Vagina (tissue), 2 donors: ENCODE data around the gene MAD1L1. TPM values are rescaled to one million over a fixed set of nuclear protein-coding genes. Genes with fewer than 3 reads are reported as not detected.
A peak's percentile ranks its signal among the peaks of the same experiment; 100 is the strongest.

Experiments used
- DNase-seq, 2 donors: peaks; one replicate each; pipeline ENCODE4 v3.0.0-alpha.2; 2017; ENCODE audit errors: extremely low spot score in 2 of 2
- H3K27ac ChIP-seq: fragments of 200-600 bp; sonication (generic); one replicate; pipeline ENCODE4 v1.5.1; 2019
- H3K27me3 ChIP-seq: fragments of 200-600 bp; sonication (generic); one replicate; pipeline ENCODE4 v1.5.1; 2019
- H3K36me3 ChIP-seq, 2 donors: fragments of 200-600 bp; sonication (generic); one replicate each; pipeline ENCODE4 v1.5.1; 2017 to 2019
- H3K4me1 ChIP-seq: fragments of 200-600 bp; sonication (generic); one replicate; pipeline ENCODE4 v1.5.1; 2019
- H3K4me3 ChIP-seq, 2 donors: fragments of 200-600 bp; sonication (generic); 1 replicate in 1 of 2; 2 replicates in 1 of 2; pipeline ENCODE4 v1.5.1; 2016 to 2019
- H3K9me3 ChIP-seq: fragments of 200-600 bp; sonication (generic); one replicate; pipeline ENCODE4 v1.5.1; 2019
- POLR2A ChIP-seq, 2 donors: fragments of 450-650 bp; IDR thresholded peaks; one replicate each; pipeline ENCODE4 v1.6.1; 2017; ENCODE audit warnings: antibody characterized with exemption in 2 of 2, mild to moderate bottlenecking in 2 of 2, moderate library complexity in 2 of 2
- POLR2AphosphoS5 ChIP-seq, 2 donors: sonication (generic); formaldehyde crosslinking; IDR thresholded peaks; one replicate each; pipeline ENCODE4 v1.9.0; 2017; ENCODE audit warnings: antibody characterized with exemption in 2 of 2, mild to moderate bottlenecking in 2 of 2, low read depth in 1 of 2; ENCODE audit not compliant: insufficient read depth in 1 of 2
- intact Hi-C: fragments of 100-400 bp; cut with DNase I; formaldehyde crosslinking; loops from one replicate; pipeline ENCODE4 v1.15.1; 2023
- total RNA-seq: library from RNA; depleted of rRNA; stranded (reverse); fragments of >200 nt; gene quantifications from one replicate; pipeline ENCODE4 v1.2.3, GENCODE V29; 2016
- TF ChIP-seq, protein P1 (sequence below), 3 experiments: fragments of 450-650 bp in 2 of 3; fragments of 200-600 bp in 1 of 3; sonication (generic) in 1 of 3; IDR thresholded peaks; one replicate each; pipeline ENCODE4 v1.5.1; 2017 to 2019; ENCODE audit warnings: antibody characterized with exemption in 3 of 3, mild to moderate bottlenecking in 2 of 3, moderate library complexity in 2 of 3

MAD1L1 gene
- total RNA-seq, 1 donor from 2014 or later, result 62.4 TPM

DNA sequence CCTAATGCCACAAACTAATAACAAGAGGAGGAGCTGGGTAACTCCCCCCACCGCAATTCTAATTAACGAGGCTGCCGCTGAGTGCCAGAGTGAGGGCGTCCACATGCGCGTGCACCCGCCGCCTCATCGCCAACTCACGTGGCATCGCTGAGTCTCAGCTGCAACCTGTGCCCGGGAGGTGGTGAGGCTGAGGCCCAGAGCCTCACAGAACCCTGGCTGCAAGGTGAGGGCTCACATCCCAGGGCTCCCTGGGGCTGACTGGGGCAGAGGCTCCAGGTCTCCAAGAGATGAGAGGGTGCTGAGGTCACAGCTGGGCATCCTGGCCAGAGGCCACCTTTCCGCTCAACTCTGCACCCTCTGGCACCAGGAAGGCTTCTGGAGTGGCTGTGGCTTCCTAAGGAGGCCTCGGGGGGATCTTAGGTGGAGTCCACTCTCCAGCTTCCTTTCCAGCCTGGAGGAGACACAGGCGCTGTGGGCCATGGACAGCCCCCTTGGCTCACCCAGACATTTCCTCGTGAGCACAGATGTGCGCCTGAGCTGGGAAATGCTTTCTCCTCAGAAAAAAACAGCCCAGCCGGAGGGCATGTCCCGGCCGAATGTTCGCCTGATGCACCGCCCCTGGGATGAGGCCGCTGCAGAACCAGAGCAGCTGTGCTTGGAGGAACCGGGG is 242.6 kb downstream of the MAD1L1 start:
- Histone ChIP-seq H3K36me3 (no peaks in the 10 kb centered on the region), H3K4me1 (peaks cover 15% of the 10 kb centered on the region), H3K4me3 (no peak overlapping the region), H3K27me3 (no peaks in the 10 kb centered on the region), H3K9me3 (no peaks in the 10 kb centered on the region), H3K27ac (peak overlapping the region; percentile 27)
- no peak for DNase-seq
- intact Hi-C loops, result no loop called here
- TF ChIP-seq POLR2AphosphoS5 (IDR thresholded peaks at IDR 0.05; ENCODE audit: insufficient read depth in 1 of 2, low read depth in 1 of 2) (no peak), POLR2A (IDR thresholded peaks at IDR 0.05) (no peak)
- TF ChIP-seq, protein P1, sequence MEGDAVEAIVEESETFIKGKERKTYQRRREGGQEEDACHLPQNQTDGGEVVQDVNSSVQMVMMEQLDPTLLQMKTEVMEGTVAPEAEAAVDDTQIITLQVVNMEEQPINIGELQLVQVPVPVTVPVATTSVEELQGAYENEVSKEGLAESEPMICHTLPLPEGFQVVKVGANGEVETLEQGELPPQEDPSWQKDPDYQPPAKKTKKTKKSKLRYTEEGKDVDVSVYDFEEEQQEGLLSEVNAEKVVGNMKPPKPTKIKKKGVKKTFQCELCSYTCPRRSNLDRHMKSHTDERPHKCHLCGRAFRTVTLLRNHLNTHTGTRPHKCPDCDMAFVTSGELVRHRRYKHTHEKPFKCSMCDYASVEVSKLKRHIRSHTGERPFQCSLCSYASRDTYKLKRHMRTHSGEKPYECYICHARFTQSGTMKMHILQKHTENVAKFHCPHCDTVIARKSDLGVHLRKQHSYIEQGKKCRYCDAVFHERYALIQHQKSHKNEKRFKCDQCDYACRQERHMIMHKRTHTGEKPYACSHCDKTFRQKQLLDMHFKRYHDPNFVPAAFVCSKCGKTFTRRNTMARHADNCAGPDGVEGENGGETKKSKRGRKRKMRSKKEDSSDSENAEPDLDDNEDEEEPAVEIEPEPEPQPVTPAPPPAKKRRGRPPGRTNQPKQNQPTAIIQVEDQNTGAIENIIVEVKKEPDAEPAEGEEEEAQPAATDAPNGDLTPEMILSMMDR (IDR thresholded peaks at IDR 0.05), result no peak

GRCh38 chr7:1989049-1989860 is 243.5 kb downstream of the MAD1L1 start:
- intact Hi-C loops, result no loop called here

GRCh38 chr7:1988533-1988930 is 244.2 kb downstream of the MAD1L1 start:
- no peaks in the 10 kb centered on the region for H3K36me3 ChIP-seq
- H3K4me1 ChIP-seq, result peaks cover 15% of the 10 kb centered on the region
- intact Hi-C loops, result no loop called here
- H3K27me3 ChIP-seq, result no peaks in the 10 kb centered on the region
- no peak overlapping the region for H3K4me3 ChIP-seq
- H3K9me3 ChIP-seq, result no peaks in the 10 kb centered on the region
- H3K27ac ChIP-seq, result no peak overlapping the region
- TF ChIP-seq, protein P1 (IDR thresholded peaks at IDR 0.05), result no peak
- TF ChIP-seq POLR2A (IDR thresholded peaks at IDR 0.05), result no peak
- TF ChIP-seq POLR2AphosphoS5 (IDR thresholded peaks at IDR 0.05; ENCODE audit: insufficient read depth in 1 of 2, low read depth in 1 of 2), result no peak
- DNase-seq, result no peak

More at GRCh38 chr7:1989049-1989860, 243.5 kb downstream of the MAD1L1 start:
- Histone ChIP-seq H3K36me3 (no peaks in the 10 kb centered on the region), H3K4me1 (peaks cover 15% of the 10 kb centered on the region), H3K4me3 (no peak overlapping the region), H3K27me3 (no peaks in the 10 kb centered on the region), H3K27ac (no peak overlapping the region), H3K9me3 (no peaks in the 10 kb centered on the region)
- TF ChIP-seq POLR2AphosphoS5 (IDR thresholded peaks at IDR 0.05; ENCODE audit: insufficient read depth in 1 of 2, low read depth in 1 of 2) (no peak), POLR2A (IDR thresholded peaks at IDR 0.05) (no peak)
- TF ChIP-seq, protein P1 (IDR thresholded peaks at IDR 0.05), result no peak
- DNase-seq, result no peak

- DNase-seq, result no peak
- Histone ChIP-seq H3K9me3 (no peaks in the 10 kb centered on the region), H3K4me3 (no peak overlapping the region), H3K4me1 (peaks cover 15% of the 10 kb centered on the region), H3K27ac (no peak overlapping the region), H3K27me3 (no peaks in the 10 kb centered on the region), H3K36me3 (no peaks in the 10 kb centered on the region)
- TF ChIP-seq POLR2A (IDR thresholded peaks at IDR 0.05) (no peak), POLR2AphosphoS5 (IDR thresholded peaks at IDR 0.05; ENCODE audit: insufficient read depth in 1 of 2, low read depth in 1 of 2) (no peak)
- TF ChIP-seq, protein P1 (IDR thresholded peaks at IDR 0.05), result no peak
- intact Hi-C loops, result no loop called here
These were observed 244.9 kb downstream of the MAD1L1 start for GRCh38 chr7:1987591-1988532.
